Hepatocyte (in vitro differentiated cells): ENCODE results near the gene GPR39.

Experiments used
- CTCF ChIP-seq: fragments of 200-600 bp; sonication (generic); IDR thresholded peaks from 2 replicates; pipeline ENCODE4 v1.5.1; 2016; ENCODE audit warnings: antibody characterized with exemption, mild to moderate bottlenecking; ENCODE audit not compliant: poor library complexity
- EZH2 ChIP-seq: fragments of 200-600 bp; sonication (generic); IDR thresholded peaks from 2 replicates; pipeline ENCODE4 v1.6.1; 2016; ENCODE audit warnings: antibody characterized with exemption, mild to moderate bottlenecking, borderline replicate concordance
- EZH2phosphoT487 ChIP-seq: fragments of 200-600 bp; sonication (generic); IDR thresholded peaks from one replicate; pipeline ENCODE4 v1.6.1; 2018; ENCODE audit warnings: antibody characterized with exemption, mild to moderate bottlenecking, low read depth, moderate library complexity; ENCODE audit not compliant: unreplicated experiment, severe bottlenecking

- TF ChIP-seq CTCF (no peak), EZH2 (no peak), EZH2phosphoT487 (no peak)
Measured at GRCh38 chr2:132488491-132488890, 71.9 kb downstream of the GPR39 start.
